ENCODE data around the gene PELO. TPM values are rescaled to one million over a fixed set of nuclear protein-coding genes. Genes with fewer than 3 reads are reported as not detected.

Gene PELO
- total and polyA plus RNA-seq, 2 donors (not counting 1 experiment from before 2014, with no cell fraction given), result 2.2 to 5.8 TPM

DNA sequence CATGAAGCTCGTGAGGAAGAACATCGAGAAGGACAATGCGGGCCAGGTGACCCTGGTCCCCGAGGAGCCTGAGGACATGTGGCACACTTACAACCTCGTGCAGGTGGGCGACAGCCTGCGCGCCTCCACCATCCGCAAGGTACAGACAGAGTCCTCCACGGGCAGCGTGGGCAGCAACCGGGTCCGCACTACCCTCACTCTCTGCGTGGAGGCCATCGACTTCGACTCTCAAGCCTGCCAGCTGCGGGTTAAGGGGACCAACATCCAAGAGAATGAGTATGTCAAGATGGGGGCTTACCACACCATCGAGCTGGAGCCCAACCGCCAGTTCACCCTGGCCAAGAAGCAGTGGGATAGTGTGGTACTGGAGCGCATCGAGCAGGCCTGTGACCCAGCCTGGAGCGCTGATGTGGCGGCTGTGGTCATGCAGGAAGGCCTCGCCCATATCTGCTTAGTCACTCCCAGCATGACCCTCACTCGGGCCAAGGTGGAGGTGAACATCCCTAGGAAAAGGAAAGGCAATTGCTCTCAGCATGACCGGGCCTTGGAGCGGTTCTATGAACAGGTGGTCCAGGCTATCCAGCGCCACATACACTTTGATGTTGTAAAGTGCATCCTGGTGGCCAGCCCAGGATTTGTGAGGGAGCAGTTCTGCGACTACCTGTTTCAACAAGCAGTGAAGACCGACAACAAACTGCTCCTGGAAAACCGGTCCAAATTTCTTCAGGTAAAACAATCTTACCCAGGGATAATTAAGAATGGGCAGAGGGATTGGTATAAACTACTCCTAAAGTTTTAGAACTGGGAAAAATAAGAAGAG lies 12.9 kb downstream of the PELO start:
- Histone ChIP-seq H3K9ac (ENCODE audit: low read length) (peak overlapping the region; percentile 91), H3K27me3 (replicated peaks in 1 of 4; ENCODE audit: control extremely low read depth in 1 of 4, control insufficient read depth in 3 of 4, insufficient read depth in 4 of 4, low read length in 3 of 4) (no peaks in the 10 kb centered on the region), H2AFZ (ENCODE audit: insufficient read depth, low read depth, low read length, poor library complexity, severe bottlenecking) (peak overlapping the region; percentile 93), H3K4me1 (ENCODE audit: control insufficient read depth in 2 of 2, insufficient read depth in 2 of 2, low read length in 2 of 2) (peaks cover 23 to 25% of the 10 kb centered on the region in 2 donors), H4K20me1 (ENCODE audit: control insufficient read depth, insufficient read depth, low read length, poor library complexity, severe bottlenecking) (no peaks in the 10 kb centered on the region), H3K27ac (ENCODE audit: low read length in 2 of 2) (peak overlapping the region; percentile 56 to 65), H3K4me3 (ENCODE audit: control extremely low read depth in 1 of 5, extremely low read depth in 1 of 5, insufficient read depth in 1 of 5, low read depth in 2 of 5, low read length in 4 of 5) (peak overlapping the region; percentile 67 to 93 (median 89)), H3K36me3 (replicated peaks in 1 of 2; ENCODE audit: control extremely low read depth in 1 of 2, control insufficient read depth in 1 of 2, extremely low read depth in 1 of 2, insufficient read depth in 2 of 2, low read length in 1 of 2) (no peaks in the 10 kb centered on the region), H3K79me2 (ENCODE audit: control insufficient read depth, insufficient read depth, low read length) (peaks cover 14% of the 10 kb centered on the region), H3K9me3 (ENCODE audit: control extremely low read depth in 1 of 3, control insufficient read depth in 2 of 3, insufficient read depth in 1 of 3, low read length in 2 of 3) (no peaks in the 10 kb centered on the region), H3K4me2 (replicated peaks; ENCODE audit: low read depth, low read length, poor library complexity, severe bottlenecking) (peak overlapping the region; percentile 92)
- no peaks in the 10 kb centered on the region for H3K9me3 Mint-ChIP-seq (ENCODE audit: insufficient read depth)
- H3K4me3 Mint-ChIP-seq, result peak overlapping the region; percentile 95
- CTCF ChIA-PET, result interaction anchor here (1.1 to 1.9 kb wide), 2 partner anchors 8 to 13 kb away, joined by 3 to 7 read pairs; partner anchors contain the start of genes ITGA1 and PELO
- no peaks in the 10 kb centered on the region for H3K27me3 Mint-ChIP-seq
- 6% methylated on average over 27 of the region's 31 CpGs for WGBS (ENCODE audit: insufficient coverage)
- ATAC-seq (ENCODE audit: low read depth) (peak; percentile 31), DNase-seq (no peak)
- intact Hi-C loops (cut with micrococcal nuclease), result loop anchor here (1.0 kb wide), 3 partner anchors 13 to 1510 kb away; partner anchors contain the start of genes ARL15, ITGA1, MOCS2 and PELO
- POLR2A ChIA-PET, result no interaction called here
- peaks cover 52% of the 10 kb centered on the region for H3K4me1 Mint-ChIP-seq
- H3K27ac Mint-ChIP-seq, result peak overlapping the region; percentile 93
- no peak for TF ChIP-seq EZH2 (IDR thresholded peaks at IDR 0.05; ENCODE audit: borderline replicate concordance, insufficient read depth, low read depth, low read length, poor library complexity, severe bottlenecking)
- TF ChIP-seq, protein P1, sequence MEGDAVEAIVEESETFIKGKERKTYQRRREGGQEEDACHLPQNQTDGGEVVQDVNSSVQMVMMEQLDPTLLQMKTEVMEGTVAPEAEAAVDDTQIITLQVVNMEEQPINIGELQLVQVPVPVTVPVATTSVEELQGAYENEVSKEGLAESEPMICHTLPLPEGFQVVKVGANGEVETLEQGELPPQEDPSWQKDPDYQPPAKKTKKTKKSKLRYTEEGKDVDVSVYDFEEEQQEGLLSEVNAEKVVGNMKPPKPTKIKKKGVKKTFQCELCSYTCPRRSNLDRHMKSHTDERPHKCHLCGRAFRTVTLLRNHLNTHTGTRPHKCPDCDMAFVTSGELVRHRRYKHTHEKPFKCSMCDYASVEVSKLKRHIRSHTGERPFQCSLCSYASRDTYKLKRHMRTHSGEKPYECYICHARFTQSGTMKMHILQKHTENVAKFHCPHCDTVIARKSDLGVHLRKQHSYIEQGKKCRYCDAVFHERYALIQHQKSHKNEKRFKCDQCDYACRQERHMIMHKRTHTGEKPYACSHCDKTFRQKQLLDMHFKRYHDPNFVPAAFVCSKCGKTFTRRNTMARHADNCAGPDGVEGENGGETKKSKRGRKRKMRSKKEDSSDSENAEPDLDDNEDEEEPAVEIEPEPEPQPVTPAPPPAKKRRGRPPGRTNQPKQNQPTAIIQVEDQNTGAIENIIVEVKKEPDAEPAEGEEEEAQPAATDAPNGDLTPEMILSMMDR (IDR thresholded peaks at IDR 0.05), result no peak

DNA sequence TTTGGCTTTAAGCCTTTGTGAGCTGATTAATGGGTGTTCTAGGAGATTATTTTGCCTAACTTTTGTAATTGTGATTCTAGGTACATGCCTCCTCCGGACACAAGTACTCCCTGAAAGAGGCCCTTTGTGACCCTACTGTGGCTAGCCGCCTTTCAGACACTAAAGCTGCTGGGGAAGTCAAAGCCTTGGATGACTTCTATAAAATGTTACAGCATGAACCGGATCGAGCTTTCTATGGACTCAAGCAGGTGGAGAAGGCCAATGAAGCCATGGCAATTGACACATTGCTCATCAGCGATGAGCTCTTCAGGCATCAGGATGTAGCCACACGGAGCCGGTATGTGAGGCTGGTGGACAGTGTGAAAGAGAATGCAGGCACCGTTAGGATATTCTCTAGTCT lies 13.6 kb downstream of the PELO start:
- peak; percentile 17 for DNase-seq

More for the DNA sequence above, 13.6 kb downstream of the PELO start:
- Mint-ChIP-seq H3K4me1 (peaks cover 52% of the 10 kb centered on the region), H3K9me3 (ENCODE audit: insufficient read depth) (no peaks in the 10 kb centered on the region), H3K27ac (peak overlapping the region; percentile 93), H3K4me3 (peak overlapping the region; percentile 95), H3K27me3 (no peaks in the 10 kb centered on the region)
- Histone ChIP-seq H3K4me2 (replicated peaks; ENCODE audit: low read depth, low read length, poor library complexity, severe bottlenecking) (peak overlapping the region; percentile 92), H3K27me3 (replicated peaks in 1 of 4; ENCODE audit: control extremely low read depth in 1 of 4, control insufficient read depth in 3 of 4, insufficient read depth in 4 of 4, low read length in 3 of 4) (no peaks in the 10 kb centered on the region), H3K9me3 (ENCODE audit: control extremely low read depth in 1 of 3, control insufficient read depth in 2 of 3, insufficient read depth in 1 of 3, low read length in 2 of 3) (no peaks in the 10 kb centered on the region), H2AFZ (ENCODE audit: insufficient read depth, low read depth, low read length, poor library complexity, severe bottlenecking) (peak overlapping the region; percentile 93), H3K36me3 (replicated peaks in 1 of 2; ENCODE audit: control extremely low read depth in 1 of 2, control insufficient read depth in 1 of 2, extremely low read depth in 1 of 2, insufficient read depth in 2 of 2, low read length in 1 of 2) (no peaks in the 10 kb centered on the region), H3K4me1 (ENCODE audit: control insufficient read depth in 2 of 2, insufficient read depth in 2 of 2, low read length in 2 of 2) (peaks cover 23 to 25% of the 10 kb centered on the region in 2 donors), H3K27ac (ENCODE audit: low read length in 2 of 2) (peak overlapping the region in 1 of 2 donors; percentile 65), H3K4me3 (ENCODE audit: control extremely low read depth in 1 of 5, extremely low read depth in 1 of 5, insufficient read depth in 1 of 5, low read depth in 2 of 5, low read length in 4 of 5) (peak overlapping the region in 2 of 5 experiments; percentile 87 to 89), H4K20me1 (ENCODE audit: control insufficient read depth, insufficient read depth, low read length, poor library complexity, severe bottlenecking) (no peaks in the 10 kb centered on the region), H3K9ac (ENCODE audit: low read length) (peak overlapping the region; percentile 91), H3K79me2 (ENCODE audit: control insufficient read depth, insufficient read depth, low read length) (peaks cover 14% of the 10 kb centered on the region)
- 85% methylated on average over 8 of the region's 8 CpGs for WGBS (ENCODE audit: insufficient coverage)
- ChIA-PET POLR2A (no interaction called here), CTCF (interaction anchor here (1.1 kb wide), 1 partner anchor 9 kb away, joined by 3 read pairs; no protein-coding TSS in a partner anchor)
- intact Hi-C loops (cut with micrococcal nuclease), result no loop called here
- no peak for ATAC-seq (ENCODE audit: low read depth)
- no peak for TF ChIP-seq EZH2 (IDR thresholded peaks at IDR 0.05; ENCODE audit: borderline replicate concordance, insufficient read depth, low read depth, low read length, poor library complexity, severe bottlenecking)
- TF ChIP-seq, protein P1 (IDR thresholded peaks at IDR 0.05), result no peak
